ENCODE results near the gene ALDH1A3.

DNA sequence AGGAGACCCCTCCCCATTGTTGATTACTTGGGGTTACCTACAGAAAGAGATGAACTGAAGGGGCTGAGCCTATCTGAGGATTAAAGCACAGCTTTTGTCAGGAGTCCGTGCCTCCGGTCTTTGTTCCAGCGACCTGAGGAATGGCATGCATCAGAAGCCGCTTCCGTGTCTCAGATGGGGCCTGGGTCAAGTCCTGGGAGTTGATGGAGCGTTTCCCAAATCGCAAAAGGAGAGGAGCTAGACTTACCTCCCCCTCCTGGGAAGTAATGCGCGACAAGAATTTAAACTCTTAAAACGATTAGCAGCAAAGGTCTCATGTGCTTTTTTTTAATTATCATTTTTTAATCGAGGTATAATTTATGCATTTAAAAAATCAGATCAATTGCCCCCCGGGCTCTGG, 983 bp upstream of the ALDH1A3 start:
- TF ChIP-seq CTCF (IDR thresholded peaks at IDR 0.05) (no peak), EZH2 (IDR thresholded peaks at IDR 0.05; ENCODE audit: borderline replicate concordance, insufficient read depth, low read depth, low read length, poor library complexity, severe bottlenecking) (no peak)

All from B cell (primary cell).